NCI-H128 (cell line): ENCODE results near the gene TMEM270.

ENCODE experiments used
- DNase-seq: peaks from one replicate; lab custom pipeline; 2025; ENCODE audit not compliant: unreplicated experiment; lab: John Stamatoyannopoulos, UW

The TMEM270 gene

DNA sequence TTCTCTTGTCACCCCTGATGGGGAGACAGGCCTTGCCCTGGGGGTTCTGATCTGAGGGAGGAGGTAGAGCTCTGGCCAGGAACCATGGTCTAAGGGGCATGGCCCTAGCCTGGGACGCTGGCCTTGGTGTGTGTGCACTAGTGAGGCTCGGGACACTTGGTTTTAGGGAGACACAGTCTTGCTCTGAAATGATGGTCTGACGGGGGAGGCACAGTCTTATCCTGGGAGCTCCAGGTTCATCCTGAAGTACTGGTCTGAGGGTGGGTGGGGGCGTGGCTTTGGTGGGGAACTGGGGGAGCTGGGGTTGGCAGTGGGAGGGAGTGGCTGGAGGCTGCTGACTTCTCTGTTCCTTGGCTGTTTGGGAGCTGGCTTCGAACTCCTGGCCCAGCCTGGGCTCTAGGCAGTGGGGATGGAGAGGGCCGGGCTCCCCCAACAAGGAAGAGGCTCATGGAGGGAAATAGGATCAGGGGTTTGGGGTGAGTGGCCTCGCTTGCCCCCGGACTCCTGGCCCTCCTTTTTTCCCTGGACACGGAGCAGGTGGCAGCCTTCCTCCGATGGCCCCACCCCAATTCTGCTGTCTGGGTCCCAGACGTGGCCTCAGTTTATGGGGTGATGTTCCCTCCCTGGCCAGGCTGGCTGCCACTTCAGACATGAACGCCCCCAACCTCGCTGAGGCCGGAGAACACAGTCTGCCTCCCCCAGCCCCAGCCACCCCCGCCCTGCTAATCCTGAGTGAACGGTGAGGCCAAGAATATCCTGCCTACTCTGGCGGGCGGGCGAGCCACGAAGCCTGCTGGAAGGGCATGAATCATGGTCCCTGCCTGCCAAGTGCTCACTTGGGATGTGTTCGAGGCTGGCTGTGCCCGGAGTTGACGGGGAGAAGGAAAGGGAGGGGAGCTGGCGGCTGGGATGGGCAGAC, 43.5 kb downstream of the TMEM270 start:
- no peak for DNase-seq

DNA sequence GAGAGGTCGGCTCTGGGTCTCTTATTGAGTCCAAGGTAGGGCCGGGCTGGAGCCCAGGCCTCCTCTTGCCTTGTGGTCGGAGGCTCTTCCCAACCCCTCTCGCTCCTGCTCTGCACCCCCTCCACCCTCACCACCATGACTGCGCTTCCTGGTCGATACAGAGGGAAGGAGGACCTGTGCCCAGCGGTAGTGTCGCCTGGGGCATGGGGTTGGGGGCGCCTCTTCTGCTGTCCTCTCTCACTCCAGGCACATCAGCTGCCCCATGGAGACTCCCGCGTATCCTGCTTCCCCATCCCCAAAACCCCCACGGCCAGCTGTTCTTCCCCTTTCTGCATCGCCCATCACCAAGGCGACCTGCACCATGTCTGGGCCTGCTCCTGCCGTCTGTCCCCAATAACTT, 44.4 kb downstream of the TMEM270 start:
- no peak for DNase-seq

DNA sequence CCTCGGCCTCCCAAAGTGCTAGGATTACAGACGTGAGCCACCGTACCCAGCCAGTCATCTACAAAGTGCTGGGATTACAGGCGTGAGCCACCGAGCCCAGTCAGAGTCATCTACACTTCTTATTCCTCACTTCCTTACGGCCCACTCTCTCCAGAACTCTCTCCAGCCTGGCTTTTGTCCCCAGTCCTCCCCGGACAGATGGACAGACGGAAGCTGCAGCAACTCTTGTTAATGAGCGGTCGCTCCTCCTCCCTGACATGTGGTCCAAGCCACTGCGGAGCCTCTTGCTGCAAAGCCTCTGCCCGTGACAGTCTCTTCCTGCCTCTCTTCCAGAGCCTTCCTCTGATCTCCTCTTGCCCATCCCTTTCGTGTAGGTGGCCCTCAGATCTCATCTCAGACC, 45.9 kb downstream of the TMEM270 start:
- DNase-seq, result no peak

DNA sequence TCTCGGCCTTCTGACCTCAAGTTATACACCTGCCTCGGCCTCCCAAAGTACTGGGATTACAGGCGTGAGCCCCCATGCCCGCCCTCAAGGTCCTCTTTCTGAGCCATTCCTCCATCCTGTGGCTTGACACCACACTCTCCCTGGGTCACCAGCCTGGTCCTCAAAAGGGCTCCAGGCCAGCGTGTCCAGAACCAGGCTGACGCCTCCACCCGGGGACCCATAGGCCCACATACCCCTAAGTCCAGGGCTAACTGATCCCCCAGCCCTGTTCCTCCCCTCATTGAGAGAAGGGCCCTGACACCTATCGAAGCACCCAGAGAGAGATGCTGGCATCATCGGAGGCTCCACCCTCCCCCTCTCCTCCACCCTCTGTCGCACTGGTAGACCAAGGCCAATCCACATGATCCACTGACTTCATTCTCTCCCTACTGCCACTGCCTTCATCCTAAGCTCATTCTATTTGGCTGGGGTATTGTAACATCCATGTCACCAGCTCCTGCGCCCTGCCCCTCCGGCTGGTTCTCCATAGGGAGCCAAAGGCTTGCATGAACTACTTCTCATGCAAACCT, 46.7 kb downstream of the TMEM270 start:
- no peak for DNase-seq

DNA sequence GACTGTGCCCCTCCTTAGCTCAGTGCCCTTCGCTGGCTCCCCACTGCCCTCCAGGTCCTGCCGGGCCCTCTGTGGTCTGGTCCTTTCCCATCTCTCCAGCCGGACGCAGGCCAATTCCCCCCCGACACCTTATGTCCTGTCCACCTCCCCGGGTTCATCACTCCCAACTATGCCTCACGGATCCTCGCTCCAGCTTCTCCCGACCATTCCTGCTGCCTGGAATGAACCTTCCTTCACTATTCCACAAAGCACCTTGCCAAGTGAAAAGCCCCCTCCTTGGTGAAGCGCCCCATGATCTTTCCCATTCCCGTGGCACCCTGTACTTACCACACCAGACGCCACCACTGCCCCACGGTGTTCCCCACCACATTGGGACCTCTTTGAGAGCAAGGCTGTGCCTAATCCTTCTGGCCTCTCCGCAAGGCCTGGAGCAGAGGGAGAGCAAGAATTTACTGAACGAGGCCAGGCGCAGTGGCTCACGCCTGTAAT, 47.2 kb downstream of the TMEM270 start:
- no peak for DNase-seq

DNA sequence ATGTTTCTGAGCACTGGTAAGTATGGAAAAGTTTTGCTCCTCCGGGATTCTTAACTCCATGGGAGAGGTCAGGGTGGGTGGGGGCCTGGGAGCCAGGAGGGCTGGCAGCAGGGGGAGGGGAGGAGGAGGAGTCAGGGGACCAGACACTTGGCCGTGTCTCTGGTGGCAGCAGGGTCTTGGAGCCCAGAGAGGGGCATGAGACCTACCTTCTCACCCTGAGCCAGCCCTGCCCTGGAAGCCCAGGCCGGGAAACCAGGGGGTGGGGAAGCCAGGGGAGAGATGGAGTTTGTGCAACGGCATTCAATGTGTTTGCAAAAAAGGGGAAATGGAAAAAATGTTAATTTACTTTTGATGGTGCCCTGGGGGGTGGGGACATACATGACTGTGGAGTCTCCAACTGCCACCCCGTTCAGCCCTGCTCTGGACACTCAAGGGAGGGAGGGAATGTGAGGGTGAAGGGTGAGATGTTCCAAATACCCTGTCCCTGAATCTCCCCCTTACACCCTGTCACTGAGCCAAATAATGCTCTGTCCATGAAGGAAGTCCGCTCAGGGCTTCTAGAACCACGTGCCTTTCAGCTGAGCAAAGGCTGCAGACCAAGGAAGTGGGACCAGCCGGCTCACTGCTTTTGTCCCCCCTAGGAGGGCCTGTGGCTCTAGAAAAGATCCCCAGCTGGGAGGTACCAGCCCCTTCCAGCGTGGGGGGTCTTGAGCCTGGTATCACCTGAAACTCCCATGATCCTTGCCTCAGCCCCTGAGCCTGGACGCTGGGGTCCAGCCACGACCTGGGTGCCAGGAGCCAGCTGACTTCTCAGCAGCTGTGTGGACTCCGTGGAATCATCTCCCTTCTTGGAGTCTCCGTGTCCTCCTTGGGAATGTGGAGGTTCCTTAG, 48.3 kb downstream of the TMEM270 start:
- no peak for DNase-seq

DNA sequence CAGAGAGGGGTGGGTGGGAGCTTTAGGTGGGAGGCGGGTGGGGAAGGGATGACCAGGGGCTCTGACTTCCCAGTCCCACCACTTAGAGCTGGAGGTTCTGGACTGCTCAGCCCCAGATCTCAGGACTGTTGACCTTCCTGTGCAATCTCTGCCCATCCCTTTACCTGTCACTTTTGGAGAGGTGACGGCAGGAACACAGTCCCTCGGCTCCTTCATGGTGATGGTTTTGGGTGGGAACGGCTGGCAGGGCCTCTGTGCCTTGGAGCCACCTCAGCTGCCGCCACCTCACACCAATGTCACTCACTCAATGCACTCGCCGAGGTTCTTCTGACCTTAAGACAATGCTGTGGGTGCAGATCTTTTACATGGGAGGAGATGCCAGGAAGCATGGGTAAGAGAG, 49.0 kb downstream of the TMEM270 start:
- DNase-seq, result no peak

DNA sequence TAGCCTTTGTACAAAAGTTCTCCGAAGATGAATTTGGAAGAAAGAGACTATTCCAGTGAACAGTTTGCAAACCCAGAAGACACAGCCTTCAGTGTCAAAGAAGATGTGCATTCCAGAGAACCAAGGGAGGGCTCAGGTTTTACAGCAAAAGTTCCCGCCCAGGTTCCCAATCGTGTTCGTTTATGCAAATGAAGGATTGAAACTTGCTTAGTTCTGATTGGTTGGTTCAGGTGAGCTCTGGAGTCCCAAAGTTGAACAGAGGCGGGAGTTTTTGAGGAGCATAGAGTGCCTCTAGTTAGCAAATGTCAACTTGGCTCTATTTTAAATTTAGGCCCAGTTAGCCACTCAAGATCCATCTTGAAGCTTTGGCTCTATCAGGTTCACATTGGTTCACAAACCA, 51.3 kb downstream of the TMEM270 start:
- no peak for DNase-seq
